Fibroblast of skin of scalp (primary cell): Measurements from ENCODE around the gene BAIAP2L2.
"Not testable (repeated sequence)": the region's sequence is repeated elsewhere in the genome, so short reads cannot be mapped to it uniquely, and the experiment has no call there.

Experiments used
- DNase-seq: peaks from one replicate; pipeline ENCODE4 v3.0.0-alpha.2; 2013

Gene BAIAP2L2

DNA sequence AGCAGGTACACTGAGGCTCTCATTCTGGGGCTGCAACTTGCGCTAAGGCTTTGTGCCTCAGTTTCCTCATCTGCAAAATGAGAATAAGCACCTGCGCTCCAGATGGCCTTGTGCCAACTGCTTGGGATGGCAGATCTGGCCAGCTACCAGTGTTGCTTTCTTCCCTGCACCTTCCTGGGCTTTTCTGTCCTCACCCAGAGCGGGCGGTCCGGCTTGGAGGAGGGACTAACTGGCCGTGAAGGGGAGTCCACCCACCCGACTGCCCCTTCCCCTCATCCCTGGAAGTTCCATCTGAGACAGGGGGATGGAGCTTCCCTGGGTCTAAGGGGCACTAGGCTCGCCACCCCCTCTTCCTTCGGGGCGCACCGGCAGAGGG, 30.0 kb downstream of the BAIAP2L2 start:
- no peak for DNase-seq

- no peak for DNase-seq
Observed at GRCh38 chr22:38079804-38080203, 30.7 kb downstream of the BAIAP2L2 start.

DNA sequence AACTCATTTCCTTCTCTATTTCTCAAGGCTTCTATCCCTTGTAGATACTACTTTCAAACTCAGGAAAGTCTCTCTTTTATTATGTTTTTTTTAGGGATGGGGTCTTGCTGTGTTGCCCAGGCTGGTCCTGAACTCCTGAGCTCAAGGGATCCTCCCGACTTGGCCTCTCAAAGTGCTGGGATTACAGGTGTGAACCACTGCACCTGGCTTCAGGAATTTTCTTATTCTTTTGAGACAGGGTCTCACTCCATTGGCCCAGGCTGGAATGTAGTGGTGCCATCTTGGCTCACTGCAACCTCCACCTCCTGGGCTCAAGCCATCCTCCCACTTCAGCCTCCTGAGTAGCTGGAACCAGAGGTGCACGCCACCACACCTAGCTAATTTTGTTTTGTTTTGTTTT, 31.3 kb downstream of the BAIAP2L2 start:
- not testable (repeated sequence) for DNase-seq

GRCh38 chr22:38078046-38078840, 32.2 kb downstream of the BAIAP2L2 start:
- DNase-seq = no peak

DNA sequence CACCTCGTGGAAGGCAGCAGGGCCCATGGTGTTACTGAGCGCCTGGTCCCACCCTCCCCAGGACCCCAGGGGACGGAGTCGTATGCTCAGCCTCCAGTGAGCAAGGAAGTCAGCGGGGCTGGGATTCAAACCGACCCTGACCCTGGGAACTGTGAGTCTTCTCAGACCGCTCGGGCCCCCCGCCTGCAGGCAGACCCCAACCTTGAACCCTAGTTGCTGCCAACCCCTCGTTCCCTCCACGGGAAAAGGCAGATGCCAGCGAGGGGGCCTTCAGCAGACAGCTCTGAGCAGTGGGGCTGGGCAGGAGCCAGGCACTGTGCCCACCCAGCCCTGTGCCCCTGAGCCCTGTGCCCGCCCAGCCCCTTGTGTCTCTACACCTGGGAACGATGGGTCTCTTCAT, 32.9 kb downstream of the BAIAP2L2 start:
- no peak for DNase-seq

DNA sequence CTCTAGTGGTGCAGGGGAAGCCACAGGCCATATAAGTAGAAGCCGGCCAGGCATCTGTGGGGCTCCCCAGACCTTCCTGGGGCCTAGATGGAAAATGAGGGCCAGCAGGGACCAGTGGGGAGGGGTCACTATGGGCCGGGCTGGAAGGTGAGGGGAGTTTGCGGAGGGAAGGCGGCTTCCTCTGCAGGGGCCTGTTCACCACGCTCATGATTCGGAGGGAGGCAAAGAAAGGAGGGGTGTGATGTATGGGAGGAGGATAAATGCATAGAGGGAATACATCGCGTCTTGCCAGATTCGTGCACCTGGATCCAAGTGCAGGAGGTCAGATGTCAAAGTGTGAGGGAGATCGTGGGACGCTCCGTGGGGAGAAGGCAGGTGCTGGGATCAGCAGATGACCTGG, 33.4 kb downstream of the BAIAP2L2 start:
- no peak for DNase-seq

- no peak for DNase-seq
Observed at GRCh38 chr22:38075961-38076360, 34.5 kb downstream of the BAIAP2L2 start.

DNA sequence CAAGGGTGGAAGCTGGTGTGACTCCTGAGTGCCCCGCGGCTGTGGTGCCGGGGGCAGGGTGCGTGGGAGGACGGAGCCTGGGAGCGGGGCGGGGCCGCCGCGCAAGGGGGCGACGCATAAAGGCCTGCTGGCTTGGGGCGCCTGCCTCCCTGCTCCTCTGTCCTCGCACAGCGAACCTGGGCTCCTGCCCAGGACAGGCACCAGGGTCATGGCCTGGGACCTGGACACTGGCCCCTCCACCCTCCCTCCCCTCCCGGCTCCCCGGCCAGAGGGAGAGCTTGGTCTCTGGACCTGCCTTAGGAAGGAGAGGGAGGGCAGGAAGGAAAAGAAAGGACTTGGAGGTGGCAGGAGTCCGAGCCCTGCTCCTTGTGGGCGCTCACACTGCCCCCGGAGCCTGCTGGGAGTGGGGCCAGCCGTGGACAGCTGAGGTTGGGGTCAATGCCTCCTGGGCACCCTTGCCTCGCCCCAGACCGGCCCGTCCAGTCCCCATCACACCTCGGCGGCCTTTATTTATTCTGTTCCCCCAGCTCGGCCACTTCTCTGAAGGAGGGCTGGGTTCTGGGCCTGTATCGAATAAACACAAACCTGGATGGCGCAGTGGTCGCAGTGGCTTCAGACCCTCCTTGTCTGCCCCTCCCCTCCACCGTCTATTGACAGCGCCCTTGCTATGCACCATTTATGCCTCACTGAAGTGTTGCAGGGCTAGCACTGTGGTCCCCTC, 35.2 kb downstream of the BAIAP2L2 start:
- no peak for DNase-seq

- DNase-seq = peak; percentile 53
Observed at GRCh38 chr22:38074181-38075104, 36.0 kb downstream of the BAIAP2L2 start.

DNA sequence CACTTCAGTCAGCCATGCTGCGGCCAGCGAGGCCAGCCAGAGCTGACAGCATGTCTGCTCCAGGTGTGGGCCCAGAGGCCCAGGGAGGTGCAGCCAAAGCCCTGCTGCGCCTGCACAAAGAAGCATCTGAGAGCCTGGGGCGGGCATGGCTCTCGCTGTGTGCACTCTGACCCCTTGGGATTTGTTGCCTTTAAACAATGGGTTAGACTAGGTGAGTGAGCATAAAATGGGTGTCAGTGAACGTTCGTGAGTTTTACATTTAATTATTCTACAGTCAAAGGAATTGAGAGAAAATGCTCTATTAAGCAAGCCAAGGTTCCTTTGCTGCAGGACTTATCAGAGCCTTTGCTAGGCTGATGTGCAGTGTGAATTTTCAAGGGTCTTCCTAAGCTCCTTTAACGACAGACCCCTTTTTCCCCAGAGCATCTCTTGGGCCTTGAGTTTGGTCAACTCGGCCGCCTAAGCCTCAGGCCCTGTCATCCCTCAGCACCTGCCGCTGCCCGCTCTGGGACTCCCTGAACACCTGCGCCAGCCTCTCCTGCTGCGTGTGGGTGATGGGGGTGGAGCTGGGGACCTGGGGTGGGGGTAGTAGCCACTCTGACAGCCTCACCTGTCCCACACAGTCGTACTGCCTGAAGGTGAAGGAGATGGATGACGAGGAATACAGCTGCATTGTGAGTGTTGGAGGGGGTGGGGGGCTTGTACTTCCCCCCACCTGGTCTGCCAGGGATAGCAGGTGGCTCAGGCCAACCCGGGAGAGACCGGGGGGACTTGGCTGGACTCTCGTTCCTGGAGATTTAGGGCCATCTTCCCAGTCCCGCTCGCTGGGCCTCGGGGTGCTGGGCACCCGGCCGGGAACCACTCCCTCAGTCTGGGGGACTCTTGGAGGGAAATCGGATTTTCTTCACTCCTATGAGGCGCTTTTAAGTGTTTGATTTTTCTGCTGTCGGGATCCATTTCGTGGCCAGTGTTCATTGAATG, 37.0 kb downstream of the BAIAP2L2 start:
- DNase-seq = no peak

GRCh38 chr22:38072322-38073149, 37.9 kb downstream of the BAIAP2L2 start:
- DNase-seq = no peak

DNA sequence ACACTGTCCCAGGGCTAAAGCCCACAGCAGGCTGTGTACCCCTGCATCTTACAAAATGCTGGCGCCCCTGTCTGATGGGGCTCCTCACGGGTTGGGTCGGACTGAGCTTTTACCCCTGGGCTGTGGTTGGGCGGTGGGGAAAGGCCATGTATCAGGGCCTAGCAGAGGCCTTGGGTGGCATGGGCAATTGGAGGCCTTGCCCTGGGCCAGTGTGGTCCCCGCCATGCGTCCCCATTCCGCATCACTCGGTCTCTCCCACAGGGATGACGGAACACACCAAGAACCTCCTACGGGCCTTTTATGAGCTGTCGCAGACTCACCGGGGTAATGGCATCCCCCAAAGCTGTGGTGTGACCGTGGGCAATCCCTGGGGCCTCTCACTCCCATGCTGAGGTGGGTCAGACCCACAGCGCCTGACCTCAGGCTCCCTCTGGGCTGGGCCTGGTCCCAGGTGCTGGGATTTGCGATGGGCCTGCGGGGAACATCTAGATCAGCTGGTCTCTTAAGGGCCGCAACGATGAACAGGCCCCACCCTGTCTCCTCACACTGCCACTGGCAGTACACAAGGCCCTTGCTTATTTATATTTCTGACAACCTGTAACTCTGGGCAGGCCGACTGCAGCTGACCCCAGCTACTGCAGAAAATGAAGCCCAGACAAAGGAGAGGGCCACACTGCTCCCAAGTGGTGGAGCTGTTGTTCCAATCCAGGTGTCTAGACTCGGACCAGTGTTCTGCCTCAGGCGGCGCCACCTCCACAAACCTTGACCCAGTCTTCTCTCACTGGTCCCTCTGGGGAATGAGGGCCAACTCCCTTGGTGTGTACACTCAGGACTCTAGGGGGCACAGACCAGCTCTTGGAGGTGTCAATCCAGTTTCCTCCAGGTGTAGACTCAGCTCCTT, 38.8 kb downstream of the BAIAP2L2 start:
- no peak for DNase-seq

DNA sequence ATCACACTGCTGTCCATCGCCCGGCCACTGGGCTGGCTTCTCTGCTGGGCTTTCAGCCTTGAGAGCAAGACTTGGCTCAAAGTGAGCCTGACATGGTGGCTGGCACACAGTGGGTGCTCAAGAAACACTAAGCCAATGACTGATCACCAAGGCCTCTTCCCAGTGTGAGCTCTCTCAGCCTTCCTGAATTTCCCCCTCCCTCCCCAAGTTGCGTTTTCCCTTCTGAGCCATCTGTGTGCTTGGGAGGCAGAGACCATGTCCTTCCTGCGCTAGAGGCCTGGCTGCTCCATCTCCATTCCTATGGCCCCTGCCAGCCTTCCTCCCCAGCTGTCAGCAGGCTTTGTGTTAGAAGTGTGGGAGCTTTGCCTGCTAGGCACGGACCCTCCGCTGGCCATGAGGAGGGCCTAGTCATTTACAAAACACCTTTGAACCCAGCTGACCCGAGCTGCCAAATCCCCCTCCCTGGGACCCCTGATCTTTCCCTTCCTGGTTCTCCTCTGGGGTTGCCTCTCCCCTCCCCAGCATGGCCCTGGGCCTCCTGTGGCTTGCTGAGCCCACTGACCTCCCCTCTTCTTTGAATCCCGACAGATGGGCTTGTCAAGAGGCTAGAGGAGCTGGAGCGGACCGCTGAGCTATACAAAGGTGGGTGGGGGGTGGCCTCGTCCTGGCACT, 40.1 kb downstream of the BAIAP2L2 start:
- DNase-seq = no peak

GRCh38 chr22:38069372-38070249, 40.9 kb downstream of the BAIAP2L2 start:
- DNase-seq = peak; percentile 79

DNA sequence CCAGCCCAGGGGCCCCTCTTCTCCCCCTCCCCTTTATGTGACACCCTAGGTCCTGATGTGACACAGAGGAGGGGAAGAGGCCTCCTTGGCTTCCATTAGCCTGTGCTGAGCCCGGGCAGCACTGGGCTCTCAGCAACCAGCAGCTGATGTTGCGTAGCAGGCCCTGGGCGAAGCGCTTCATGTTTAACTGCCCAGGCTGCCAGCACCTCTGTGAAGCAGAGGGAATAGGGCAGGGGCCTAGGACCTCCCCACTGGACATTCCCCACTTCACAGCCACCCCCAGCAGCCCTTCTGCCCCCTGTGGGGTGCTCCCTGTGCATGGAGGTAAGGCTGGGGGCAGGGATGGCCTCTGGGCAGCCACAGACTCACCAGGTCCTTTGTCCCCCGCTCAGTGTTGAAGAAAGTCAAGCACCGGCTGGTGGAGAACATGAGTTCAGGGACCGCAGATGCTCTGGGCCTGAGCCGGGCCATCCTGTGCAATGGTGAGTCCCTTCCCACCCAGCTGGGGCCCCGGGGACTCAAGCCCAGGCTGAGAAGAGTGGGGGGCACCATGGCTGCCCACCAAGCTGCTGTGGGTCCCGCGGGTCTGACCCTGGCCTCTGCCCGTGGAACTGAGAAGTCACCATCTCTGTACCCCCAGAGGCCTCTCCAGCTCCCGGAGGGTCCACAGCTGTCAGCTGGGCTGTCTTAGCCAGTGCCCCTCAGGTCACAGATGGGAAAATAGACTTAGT, 41.7 kb downstream of the BAIAP2L2 start:
- DNase-seq = no peak

DNA sequence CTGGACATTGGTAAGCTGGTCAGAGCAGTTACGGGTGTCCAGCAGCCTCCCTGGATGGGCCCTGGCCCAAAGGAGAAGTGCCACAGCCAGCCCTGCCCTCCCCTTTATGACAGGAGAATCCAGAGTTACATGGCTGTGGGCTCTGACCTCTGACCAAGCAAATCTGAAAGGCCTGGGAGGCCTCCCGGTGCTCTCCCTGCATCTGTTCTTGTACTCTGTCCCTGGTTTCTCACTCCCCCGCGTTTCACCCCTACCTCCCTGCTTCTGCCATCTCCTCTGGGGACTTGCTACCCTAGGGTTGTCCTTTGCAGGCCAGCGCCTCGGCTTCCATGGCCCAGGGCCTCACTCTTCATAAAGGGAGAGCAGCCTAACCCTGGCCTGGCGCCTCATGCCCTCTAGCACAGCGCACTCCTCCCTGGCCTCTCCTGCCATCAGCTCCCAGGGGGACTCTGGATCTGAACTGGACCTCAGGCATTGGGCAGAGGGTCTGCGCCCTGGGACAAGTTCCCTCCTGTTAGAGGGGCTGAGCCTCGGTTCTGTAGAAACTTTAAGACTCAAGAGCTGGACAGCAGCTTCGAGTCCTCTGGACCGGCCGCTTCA, 42.6 kb downstream of the BAIAP2L2 start:
- no peak for DNase-seq

DNA sequence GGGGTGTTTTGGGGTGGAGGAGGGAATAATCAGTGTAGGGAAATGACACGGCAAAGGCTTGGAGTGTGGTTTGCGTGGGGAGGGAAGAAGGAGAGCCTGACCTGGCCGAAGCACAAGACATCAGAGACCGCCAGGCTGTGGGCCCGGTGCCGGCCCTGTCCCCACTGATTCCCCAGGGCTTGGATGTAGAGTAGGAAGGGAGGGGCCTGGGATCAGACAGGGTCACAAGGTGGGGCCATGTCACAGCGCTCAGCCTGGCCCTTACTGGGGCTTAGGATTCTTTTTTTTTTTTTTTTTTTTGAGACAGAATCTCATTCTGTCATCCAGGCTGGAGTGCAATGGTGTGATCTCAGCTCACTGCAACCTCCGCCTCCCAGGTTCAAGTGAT, 43.5 kb downstream of the BAIAP2L2 start:
- no peak for DNase-seq
